ENCODE measurements around the gene PRODH. TPM values are rescaled to one million over a fixed set of nuclear protein-coding genes. Genes with fewer than 3 reads are reported as not detected.
A peak's percentile ranks its signal among the peaks of the same experiment; 100 is the strongest.
"Not testable (repeated sequence)": the region's sequence is repeated elsewhere in the genome, so short reads cannot be mapped to it uniquely, and the experiment has no call there.

PRODH gene
- total and polyA plus RNA-seq, 2 donors from 2014 or later: 6.7 to 8.2 TPM

GRCh38 chr22:18971321-18971751 is 35.2 kb upstream of the PRODH start:
- H3K36me3 ChIP-seq (ENCODE audit: control insufficient read depth in 2 of 3, insufficient read depth in 3 of 3, low read length in 3 of 3): no peaks in the 10 kb centered on the region
- peak in 1 of 5 donors; percentile 66 for DNase-seq
- H3K27ac ChIP-seq (ENCODE audit: low read depth in 2 of 2, low read length in 2 of 2): no peak overlapping the region
- TF ChIP-seq CTCF (IDR thresholded peaks at IDR 0.05; ENCODE audit: borderline replicate concordance, extremely low read depth, insufficient read depth): no peak
- intact Hi-C loops (cut with DNase I): no loop called here
- H3K9ac ChIP-seq (ENCODE audit: low read length in 3 of 3): no peak overlapping the region
- FAIRE-seq: no peak
- no peaks in the 10 kb centered on the region for H3K27me3 ChIP-seq (ENCODE audit: control insufficient read depth, insufficient read depth, low read length)
- H3K4me3 ChIP-seq (ENCODE audit: low read length in 3 of 3): no peak overlapping the region
- no peaks in the 10 kb centered on the region for H3K9me3 ChIP-seq (ENCODE audit: control insufficient read depth in 2 of 3, insufficient read depth in 1 of 3, low read length in 3 of 3)
- H3K4me1 ChIP-seq (ENCODE audit: control insufficient read depth in 2 of 3, insufficient read depth in 2 of 3, low read depth in 1 of 3, low read length in 3 of 3): no peaks in the 10 kb centered on the region

- Histone ChIP-seq H3K36me3 (ENCODE audit: control insufficient read depth in 2 of 3, insufficient read depth in 3 of 3, low read length in 3 of 3) (no peaks in the 10 kb centered on the region), H3K4me1 (ENCODE audit: control insufficient read depth in 2 of 3, insufficient read depth in 2 of 3, low read depth in 1 of 3, low read length in 3 of 3) (no peaks in the 10 kb centered on the region), H3K27me3 (ENCODE audit: control insufficient read depth, insufficient read depth, low read length) (no peaks in the 10 kb centered on the region), H3K9me3 (ENCODE audit: control insufficient read depth in 2 of 3, insufficient read depth in 1 of 3, low read length in 3 of 3) (no peaks in the 10 kb centered on the region), H3K9ac (ENCODE audit: low read length in 3 of 3) (no peak overlapping the region), H3K27ac (ENCODE audit: low read depth in 2 of 2, low read length in 2 of 2) (no peak overlapping the region), H3K4me3 (ENCODE audit: low read length in 3 of 3) (no peak overlapping the region)
- DNase-seq (peak in 1 of 5 donors; percentile 58), FAIRE-seq (no peak)
- no peak for TF ChIP-seq CTCF (IDR thresholded peaks at IDR 0.05; ENCODE audit: borderline replicate concordance, extremely low read depth, insufficient read depth)
- intact Hi-C loops (cut with DNase I): no loop called here
Observed at GRCh38 chr22:18970948-18971315, 34.8 kb upstream of the PRODH start.

GRCh38 chr22:18970176-18970947 is 34.3 kb upstream of the PRODH start:
- TF ChIP-seq CTCF (IDR thresholded peaks at IDR 0.05; ENCODE audit: borderline replicate concordance, extremely low read depth, insufficient read depth): peak; percentile 12
- H3K36me3 ChIP-seq (ENCODE audit: control insufficient read depth in 2 of 3, insufficient read depth in 3 of 3, low read length in 3 of 3): no peaks in the 10 kb centered on the region
- FAIRE-seq (no peak), DNase-seq (peak; percentile 36 to 75 (median 52))
- intact Hi-C loops (cut with DNase I): no loop called here
- peak overlapping the region in 1 of 3 donors; percentile 25 for H3K4me3 ChIP-seq (ENCODE audit: low read length in 3 of 3)
- H3K27me3 ChIP-seq (ENCODE audit: control insufficient read depth, insufficient read depth, low read length): no peaks in the 10 kb centered on the region
- H3K9me3 ChIP-seq (ENCODE audit: control insufficient read depth in 2 of 3, insufficient read depth in 1 of 3, low read length in 3 of 3): no peaks in the 10 kb centered on the region
- no peaks in the 10 kb centered on the region for H3K4me1 ChIP-seq (ENCODE audit: control insufficient read depth in 2 of 3, insufficient read depth in 2 of 3, low read depth in 1 of 3, low read length in 3 of 3)
- no peak overlapping the region for H3K9ac ChIP-seq (ENCODE audit: low read length in 3 of 3)
- no peak overlapping the region for H3K27ac ChIP-seq (ENCODE audit: low read depth in 2 of 2, low read length in 2 of 2)

- H3K9ac ChIP-seq (ENCODE audit: low read length in 3 of 3); H3K27ac ChIP-seq (ENCODE audit: low read depth in 2 of 2, low read length in 2 of 2); FAIRE-seq; intact Hi-C loops (cut with DNase I); H3K4me3 ChIP-seq (ENCODE audit: low read length in 3 of 3); H3K36me3 ChIP-seq (ENCODE audit: control insufficient read depth in 2 of 3, insufficient read depth in 3 of 3, low read length in 3 of 3); H3K4me1 ChIP-seq (ENCODE audit: control insufficient read depth in 2 of 3, insufficient read depth in 2 of 3, low read depth in 1 of 3, low read length in 3 of 3); H3K27me3 ChIP-seq (ENCODE audit: control insufficient read depth, insufficient read depth, low read length); H3K9me3 ChIP-seq (ENCODE audit: control insufficient read depth in 2 of 3, insufficient read depth in 1 of 3, low read length in 3 of 3): not testable (repeated sequence)
- DNase-seq: peak in 1 of 5 donors; percentile 60
Observed at GRCh38 chr22:18969158-18969942, 33.3 kb upstream of the PRODH start.

Measured in kidney (tissue), 14 donors.